GM12892 (cell line): ENCODE measurements around the gene TRPM3.

Source experiments
- DNase-seq: peaks from one replicate; pipeline ENCODE4 v3.0.0; 2011; ENCODE audit not compliant: insufficient read length
- FAIRE-seq: peaks from 2 replicates; lab custom pipeline; 2011; peaks lifted over from hg19 to GRCh38; lab: Jason Lieb, UNC
- POLR2A ChIP-seq: IDR thresholded peaks from 2 replicates; pipeline ENCODE4 v1.6.1; 2011; ENCODE audit warnings: low read depth, low read length, control low read depth
- POLR2AphosphoS5 ChIP-seq: IDR thresholded peaks from 2 replicates; pipeline ENCODE4 v1.6.1; 2011; ENCODE audit warnings: low read depth, low read length, control low read depth
- TAF1 ChIP-seq: IDR thresholded peaks from 2 replicates; pipeline ENCODE4 v1.6.1; 2011; ENCODE audit warnings: low read depth, mild to moderate bottlenecking, control low read depth, low read length, borderline replicate concordance

TRPM3 gene

GRCh38 chr9:70537084-70537483, 584.3 kb downstream of the TRPM3 start:
- TF ChIP-seq POLR2A (no peak), TAF1 (no peak), POLR2AphosphoS5 (no peak)
- FAIRE-seq: no peak

GRCh38 chr9:70535546-70536323, 585.7 kb downstream of the TRPM3 start:
- TF ChIP-seq POLR2AphosphoS5 (no peak), TAF1 (no peak), POLR2A (no peak)
- DNase-seq (no peak), FAIRE-seq (no peak)

More at GRCh38 chr9:70537084-70537483, 584.3 kb downstream of the TRPM3 start:
- no peak for DNase-seq

- no peak for TF ChIP-seq POLR2AphosphoS5
- TF ChIP-seq TAF1: no peak
- TF ChIP-seq POLR2A: no peak
- no peak for FAIRE-seq
- no peak for DNase-seq
Measured at GRCh38 chr9:70534471-70534870, 587.0 kb downstream of the TRPM3 start.

GRCh38 chr9:70534061-70534460, 587.4 kb downstream of the TRPM3 start:
- DNase-seq: no peak
- FAIRE-seq: no peak
- no peak for TF ChIP-seq TAF1
- TF ChIP-seq POLR2A: no peak
- TF ChIP-seq POLR2AphosphoS5: no peak

- FAIRE-seq (no peak), DNase-seq (no peak)
- TF ChIP-seq POLR2AphosphoS5 (no peak), TAF1 (no peak), POLR2A (no peak)
Measured at GRCh38 chr9:70533492-70533891, 587.9 kb downstream of the TRPM3 start.

- no peak for TF ChIP-seq POLR2AphosphoS5
- TF ChIP-seq POLR2A: no peak
- TF ChIP-seq TAF1: no peak
- DNase-seq (no peak), FAIRE-seq (no peak)
Measured at GRCh38 chr9:70532716-70533115, 588.7 kb downstream of the TRPM3 start.

- TF ChIP-seq POLR2AphosphoS5: no peak
- no peak for TF ChIP-seq TAF1
- no peak for TF ChIP-seq POLR2A
- FAIRE-seq: no peak
- DNase-seq: no peak
Measured at GRCh38 chr9:70531311-70531710, 590.1 kb downstream of the TRPM3 start.

- TF ChIP-seq TAF1: no peak
- TF ChIP-seq POLR2AphosphoS5: no peak
- TF ChIP-seq POLR2A: no peak
- DNase-seq (no peak), FAIRE-seq (no peak)
Measured at GRCh38 chr9:70530716-70531115, 590.7 kb downstream of the TRPM3 start.

- TF ChIP-seq TAF1 (no peak), POLR2A (no peak)
- FAIRE-seq: no peak
- DNase-seq: no peak
Measured at GRCh38 chr9:70529833-70530232, 591.6 kb downstream of the TRPM3 start.

GRCh38 chr9:70529377-70529776, 592.0 kb downstream of the TRPM3 start:
- FAIRE-seq (no peak), DNase-seq (no peak)
- TF ChIP-seq POLR2A (no peak), POLR2AphosphoS5 (no peak), TAF1 (no peak)

- DNase-seq (no peak), FAIRE-seq (no peak)
- TF ChIP-seq TAF1: no peak
- TF ChIP-seq POLR2AphosphoS5: no peak
- TF ChIP-seq POLR2A: no peak
Measured at GRCh38 chr9:70526902-70527301, 594.5 kb downstream of the TRPM3 start.

- no peak for FAIRE-seq
- no peak for DNase-seq
- TF ChIP-seq POLR2AphosphoS5 (no peak), TAF1 (no peak), POLR2A (no peak)
Measured at GRCh38 chr9:70525519-70525918, 595.9 kb downstream of the TRPM3 start.
